ENCODE data around the gene PARD6G.

Gene PARD6G

GRCh38 chr18:80175451-80176204 lies 71.7 kb downstream of the PARD6G start:
- TF ChIP-seq CTCF (IDR thresholded peaks at IDR 0.05; ENCODE audit: control extremely low read depth, extremely low read depth, low read depth, missing control alignments), result no peak
- POLR2A ChIA-PET, result no interaction called here
- CTCF ChIA-PET, result interaction anchor here (0.8 to 1.1 kb wide), 2 partner anchors 16 to 797 kb away, joined by 3 read pairs; no protein-coding TSS in a partner anchor
- no peak for DNase-seq (ENCODE audit: extremely low spot score)

GRCh38 chr18:80173060-80173459 lies 74.3 kb downstream of the PARD6G start:
- POLR2A ChIA-PET, result no interaction called here
- no peak for TF ChIP-seq CTCF (IDR thresholded peaks at IDR 0.05; ENCODE audit: control extremely low read depth, extremely low read depth, low read depth, missing control alignments)
- CTCF ChIA-PET, result interaction anchor here (0.8 to 1.9 kb wide), 2 partner anchors 9 to 84 kb away, joined by 3 to 5 read pairs; no protein-coding TSS in a partner anchor
- no peak for DNase-seq (ENCODE audit: extremely low spot score)

GRCh38 chr18:80172056-80172455 lies 75.3 kb downstream of the PARD6G start:
- ChIA-PET POLR2A (interaction anchor here (0.6 kb wide), 1 partner anchor 75 kb away, joined by 3 read pairs; the partner anchor contains the start of gene PARD6G), CTCF (interaction anchor here (1.8 to 6.9 kb wide), 3 partner anchors 15 to 85 kb away, joined by 5 to 74 read pairs (median 6); no protein-coding TSS in a partner anchor)
- no peak for DNase-seq (ENCODE audit: extremely low spot score)
- TF ChIP-seq CTCF (IDR thresholded peaks at IDR 0.05; ENCODE audit: control extremely low read depth, extremely low read depth, low read depth, missing control alignments), result no peak

- peak; percentile 80 for TF ChIP-seq CTCF (IDR thresholded peaks at IDR 0.05; ENCODE audit: control extremely low read depth, extremely low read depth, low read depth, missing control alignments)
- ChIA-PET POLR2A (no interaction called here), CTCF (interaction anchor here (0.7 to 6.9 kb wide), 15 partner anchors 9 to 87 kb away, joined by 3 to 74 read pairs (median 5); no protein-coding TSS in a partner anchor)
- peak; percentile 80 for DNase-seq (ENCODE audit: extremely low spot score)
Observed at GRCh38 chr18:80171054-80171872, 76.1 kb downstream of the PARD6G start.

- TF ChIP-seq CTCF (IDR thresholded peaks at IDR 0.05; ENCODE audit: control extremely low read depth, extremely low read depth, low read depth, missing control alignments), result no peak
- ChIA-PET POLR2A (no interaction called here), CTCF (interaction anchor here (1.0 to 6.9 kb wide), 14 partner anchors 10 to 88 kb away, joined by 3 to 74 read pairs (median 6); no protein-coding TSS in a partner anchor)
- DNase-seq (ENCODE audit: extremely low spot score), result no peak
Observed at GRCh38 chr18:80170395-80171053, 76.8 kb downstream of the PARD6G start.

- CTCF ChIA-PET, result interaction anchor here (1.3 to 6.9 kb wide), 8 partner anchors 12 to 89 kb away, joined by 3 to 74 read pairs (median 6); no protein-coding TSS in a partner anchor
- no peak for TF ChIP-seq CTCF (IDR thresholded peaks at IDR 0.05; ENCODE audit: control extremely low read depth, extremely low read depth, low read depth, missing control alignments)
- POLR2A ChIA-PET, result no interaction called here
- no peak for DNase-seq (ENCODE audit: extremely low spot score)
Observed at GRCh38 chr18:80169607-80170006, 77.7 kb downstream of the PARD6G start.

Data from GM10248 (cell line).